ENCODE data around the gene TRIM62.

TRIM62 gene

GRCh38 chr1:33182896-33183295 lies 1.1 kb upstream of the TRIM62 start:
- TF ChIP-seq CTCF (IDR thresholded peaks at IDR 0.05; ENCODE audit: low read depth, low read length), result no peak
- DNase-seq (ENCODE audit: low read depth, low spot score), result no peak
- H3K4me3 ChIP-seq (ENCODE audit: low read depth, low read length), result no peak overlapping the region
- in situ Hi-C loops (cut with HindIII; ENCODE audit: low sequenced_read_pairs), result no loop called here

DNA sequence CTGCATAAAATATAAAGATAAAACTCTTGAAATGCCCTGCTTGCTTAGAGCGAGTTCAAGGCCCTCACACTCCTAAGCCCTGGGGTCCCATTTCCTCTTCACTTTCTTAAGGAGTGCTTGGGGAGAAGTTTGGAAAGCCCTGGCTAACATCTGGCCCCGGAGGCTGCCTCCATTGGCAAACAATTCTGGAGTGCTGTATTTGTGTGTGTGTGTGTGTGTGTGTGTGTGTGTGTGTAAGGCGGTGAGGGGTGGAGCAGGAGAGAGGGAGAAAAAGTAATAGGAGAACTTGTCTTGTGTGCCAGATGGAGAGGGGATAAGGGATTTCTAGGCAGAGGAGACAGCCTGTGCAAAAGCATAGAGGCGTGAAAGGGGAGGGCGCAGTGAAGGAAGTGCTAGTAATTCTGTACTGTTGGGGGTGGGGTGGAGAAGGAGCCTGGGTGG lies 578 bp upstream of the TRIM62 start:
- DNase-seq (ENCODE audit: low read depth, low spot score), result no peak
- TF ChIP-seq CTCF (IDR thresholded peaks at IDR 0.05; ENCODE audit: low read depth, low read length), result no peak
- in situ Hi-C loops (cut with HindIII; ENCODE audit: low sequenced_read_pairs), result no loop called here
- peak overlapping the region; percentile 61 for H3K4me3 ChIP-seq (ENCODE audit: low read depth, low read length)

GRCh38 chr1:33180911-33181890 lies 642 bp downstream of the TRIM62 start:
- peak overlapping the region; percentile 61 for H3K4me3 ChIP-seq (ENCODE audit: low read depth, low read length)
- peak; percentile 51 for DNase-seq (ENCODE audit: low read depth, low spot score)
- no peak for TF ChIP-seq CTCF (IDR thresholded peaks at IDR 0.05; ENCODE audit: low read depth, low read length)
- in situ Hi-C loops (cut with HindIII; ENCODE audit: low sequenced_read_pairs), result no loop called here

DNA sequence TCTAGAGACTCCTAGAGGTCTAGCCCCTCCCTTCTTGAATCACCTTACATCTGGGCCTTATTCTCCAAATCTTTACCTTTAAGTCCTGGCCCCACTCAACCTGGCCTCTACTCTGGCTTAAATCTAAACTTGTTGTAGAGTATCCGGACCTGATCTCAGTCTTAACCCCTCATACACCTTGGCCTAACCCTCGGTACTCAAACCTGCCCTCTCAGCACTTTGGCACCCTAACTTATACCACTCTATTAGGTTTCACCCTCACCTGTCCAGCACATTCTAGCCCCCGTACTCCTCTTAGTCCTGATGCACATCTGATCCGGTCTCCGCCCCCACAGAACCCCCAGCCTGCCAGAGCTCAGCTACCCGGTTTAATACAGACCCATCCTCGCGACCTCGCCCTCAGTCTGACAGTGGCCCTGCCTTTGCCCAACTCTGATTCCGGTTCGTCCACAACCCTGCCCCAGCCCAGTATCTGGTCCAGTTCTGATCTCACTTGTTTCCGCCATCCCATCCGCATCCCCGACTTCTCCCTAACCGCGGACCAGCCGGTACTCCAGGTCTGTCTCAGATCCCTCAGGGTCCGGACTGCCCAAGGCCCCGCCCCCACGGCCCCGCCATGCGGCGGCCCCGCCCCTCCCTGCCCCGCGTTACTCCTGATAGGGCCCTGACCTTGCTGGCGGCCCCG lies 1.5 kb downstream of the TRIM62 start:
- no peak for TF ChIP-seq CTCF (IDR thresholded peaks at IDR 0.05; ENCODE audit: low read depth, low read length)
- peak; percentile 89 for DNase-seq (ENCODE audit: low read depth, low spot score)
- H3K4me3 ChIP-seq (ENCODE audit: low read depth, low read length), result peak overlapping the region; percentile 67
- in situ Hi-C loops (cut with HindIII; ENCODE audit: low sequenced_read_pairs), result no loop called here

GRCh38 chr1:33178836-33179439 lies 2.9 kb downstream of the TRIM62 start:
- in situ Hi-C loops (cut with HindIII; ENCODE audit: low sequenced_read_pairs), result no loop called here
- no peak for TF ChIP-seq CTCF (IDR thresholded peaks at IDR 0.05; ENCODE audit: low read depth, low read length)
- H3K4me3 ChIP-seq (ENCODE audit: low read depth, low read length), result no peak overlapping the region
- DNase-seq (ENCODE audit: low read depth, low spot score), result no peak

GRCh38 chr1:33177996-33178540 lies 3.8 kb downstream of the TRIM62 start:
- no peak for DNase-seq (ENCODE audit: low read depth, low spot score)
- TF ChIP-seq CTCF (IDR thresholded peaks at IDR 0.05; ENCODE audit: low read depth, low read length), result no peak
- H3K4me3 ChIP-seq (ENCODE audit: low read depth, low read length), result no peak overlapping the region
- in situ Hi-C loops (cut with HindIII; ENCODE audit: low sequenced_read_pairs), result no loop called here
